KMS-11 (cell line): ENCODE data around the gene DHRS2.

Source experiments
- H2AFZ ChIP-seq: fragments of 200-600 bp; sonication (generic); 2 replicates; pipeline ENCODE4 v1.6.1; 2016; ENCODE audit warnings: antibody characterized with exemption, mixed run types, low read depth
- H3K27ac ChIP-seq: fragments of 200-600 bp; sonication (generic); 2 replicates; pipeline ENCODE4 v1.6.1; 2016; ENCODE audit warnings: mild to moderate bottlenecking, mixed run types
- H3K27me3 ChIP-seq: fragments of 200-600 bp; sonication (generic); 2 replicates; pipeline ENCODE4 v1.6.1; 2017; ENCODE audit warnings: mild to moderate bottlenecking, low read depth, mixed run types, moderate library complexity; ENCODE audit not compliant: insufficient read depth
- H3K36me3 ChIP-seq: fragments of 200-600 bp; sonication (generic); 2 replicates; pipeline ENCODE4 v1.6.1; 2017; ENCODE audit warnings: mild to moderate bottlenecking, mixed run types; ENCODE audit not compliant: insufficient read depth
- H3K4me1 ChIP-seq: fragments of 200-600 bp; sonication (generic); 2 replicates; pipeline ENCODE4 v1.6.1; 2016; ENCODE audit warnings: mild to moderate bottlenecking, low read depth, mixed run types; ENCODE audit not compliant: poor library complexity, severe bottlenecking
- H3K4me2 ChIP-seq: fragments of 200-600 bp; sonication (generic); 2 replicates; pipeline ENCODE4 v1.7.0; 2016; ENCODE audit warnings: mild to moderate bottlenecking, mixed run types
- H3K4me3 ChIP-seq: fragments of 200-600 bp; sonication (generic); IDR thresholded peaks from 2 replicates; pipeline ENCODE4 v1.6.1; 2017; ENCODE audit warnings: low read depth, low read length, mixed read lengths; ENCODE audit not compliant: insufficient read depth
- H3K79me2 ChIP-seq: fragments of 200-600 bp; sonication (generic); 2 replicates; pipeline ENCODE4 v1.6.1; 2016; ENCODE audit warnings: low read depth, mixed run types; ENCODE audit not compliant: insufficient read depth
- H3K9ac ChIP-seq: fragments of 200-600 bp; sonication (generic); 2 replicates; pipeline ENCODE4 v1.6.1; 2016; ENCODE audit warnings: mild to moderate bottlenecking, mixed run types
- H4K20me1 ChIP-seq: fragments of 200-600 bp; sonication (generic); 2 replicates; pipeline ENCODE4 v1.6.1; 2016; ENCODE audit warnings: mild to moderate bottlenecking, mixed run types; ENCODE audit not compliant: insufficient read depth
- CTCF ChIP-seq: fragments of 200-600 bp; sonication (generic); conservative IDR thresholded peaks from 2 replicates; pipeline ENCODE4 v1.6.1; 2017; ENCODE audit warnings: low read depth, mild to moderate bottlenecking, antibody characterized with exemption, low read length, moderate library complexity, mixed read lengths

The DHRS2 gene

GRCh38 chr14:23694085-23694948 lies 58.2 kb downstream of the DHRS2 start:
- Histone ChIP-seq H3K4me2 (no peak overlapping the region), H3K27ac (no peak overlapping the region), H3K36me3 (no peaks in the 10 kb centered on the region), H3K4me1 (no peaks in the 10 kb centered on the region), H3K79me2 (no peaks in the 10 kb centered on the region), H4K20me1 (no peaks in the 10 kb centered on the region), H2AFZ (no peak overlapping the region; the same call in 1 of the 2 replicates), H3K9ac (no peak overlapping the region), H3K27me3 (no peaks in the 10 kb centered on the region), H3K4me3 (no peak overlapping the region)
- no peak for TF ChIP-seq CTCF
